GM12891 (cell line): ENCODE data around the gene BANK1. TPM values are rescaled to one million over a fixed set of nuclear protein-coding genes. Genes with fewer than 3 reads are reported as not detected.

ENCODE experiments used
- DNase-seq: peaks from one replicate; pipeline ENCODE4 v3.0.0; 2011; ENCODE audit warnings: low spot score; ENCODE audit not compliant: insufficient read length
- FAIRE-seq: peaks from 2 replicates; lab custom pipeline; 2011; peaks lifted over from hg19 to GRCh38; lab: Jason Lieb, UNC
- PAX5 ChIP-seq: IDR thresholded peaks from 2 replicates; pipeline ENCODE4 v1.6.1; 2011; ENCODE audit warnings: low read length, moderate library complexity, mild to moderate bottlenecking; ENCODE audit not compliant: insufficient read depth, severe bottlenecking
- POLR2A ChIP-seq: IDR thresholded peaks from 2 replicates; pipeline ENCODE4 v1.6.1; 2011; ENCODE audit warnings: low read depth, low read length, control low read depth
- POLR2AphosphoS5 ChIP-seq: IDR thresholded peaks from 2 replicates; pipeline ENCODE4 v1.6.1; 2011; ENCODE audit warnings: low read depth, low read length, control low read depth
- POU2F2 ChIP-seq: IDR thresholded peaks from 2 replicates; pipeline ENCODE4 v1.6.1; 2011; ENCODE audit warnings: low read depth, mild to moderate bottlenecking, control low read depth, low read length, moderate library complexity
- SPI1 ChIP-seq: IDR thresholded peaks from 2 replicates; pipeline ENCODE4 v1.6.1; 2011; ENCODE audit warnings: low read depth, low read length, control low read depth
- TAF1 ChIP-seq: IDR thresholded peaks from 2 replicates; pipeline ENCODE4 v1.6.1; 2011; ENCODE audit warnings: low read depth, low read length, control low read depth
- polyA plus RNA-seq: library from polyadenylated mRNA; unstranded; fragments of >200 nt; gene quantifications from one replicate; pipeline ENCODE4 v1.2.1, GENCODE V29; 2012; ENCODE audit warnings: low read depth, missing spikeins, inconsistent platforms; ENCODE audit not compliant: missing spikeins

BANK1 gene, protein sequence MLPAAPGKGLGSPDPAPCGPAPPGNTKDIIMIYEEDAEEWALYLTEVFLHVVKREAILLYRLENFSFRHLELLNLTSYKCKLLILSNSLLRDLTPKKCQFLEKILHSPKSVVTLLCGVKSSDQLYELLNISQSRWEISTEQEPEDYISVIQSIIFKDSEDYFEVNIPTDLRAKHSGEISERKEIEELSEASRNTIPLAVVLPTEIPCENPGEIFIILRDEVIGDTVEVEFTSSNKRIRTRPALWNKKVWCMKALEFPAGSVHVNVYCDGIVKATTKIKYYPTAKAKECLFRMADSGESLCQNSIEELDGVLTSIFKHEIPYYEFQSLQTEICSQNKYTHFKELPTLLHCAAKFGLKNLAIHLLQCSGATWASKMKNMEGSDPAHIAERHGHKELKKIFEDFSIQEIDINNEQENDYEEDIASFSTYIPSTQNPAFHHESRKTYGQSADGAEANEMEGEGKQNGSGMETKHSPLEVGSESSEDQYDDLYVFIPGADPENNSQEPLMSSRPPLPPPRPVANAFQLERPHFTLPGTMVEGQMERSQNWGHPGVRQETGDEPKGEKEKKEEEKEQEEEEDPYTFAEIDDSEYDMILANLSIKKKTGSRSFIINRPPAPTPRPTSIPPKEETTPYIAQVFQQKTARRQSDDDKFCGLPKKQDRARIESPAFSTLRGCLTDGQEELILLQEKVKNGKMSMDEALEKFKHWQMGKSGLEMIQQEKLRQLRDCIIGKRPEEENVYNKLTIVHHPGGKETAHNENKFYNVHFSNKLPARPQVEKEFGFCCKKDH
- polyA plus RNA-seq: 14.4 TPM

DNA sequence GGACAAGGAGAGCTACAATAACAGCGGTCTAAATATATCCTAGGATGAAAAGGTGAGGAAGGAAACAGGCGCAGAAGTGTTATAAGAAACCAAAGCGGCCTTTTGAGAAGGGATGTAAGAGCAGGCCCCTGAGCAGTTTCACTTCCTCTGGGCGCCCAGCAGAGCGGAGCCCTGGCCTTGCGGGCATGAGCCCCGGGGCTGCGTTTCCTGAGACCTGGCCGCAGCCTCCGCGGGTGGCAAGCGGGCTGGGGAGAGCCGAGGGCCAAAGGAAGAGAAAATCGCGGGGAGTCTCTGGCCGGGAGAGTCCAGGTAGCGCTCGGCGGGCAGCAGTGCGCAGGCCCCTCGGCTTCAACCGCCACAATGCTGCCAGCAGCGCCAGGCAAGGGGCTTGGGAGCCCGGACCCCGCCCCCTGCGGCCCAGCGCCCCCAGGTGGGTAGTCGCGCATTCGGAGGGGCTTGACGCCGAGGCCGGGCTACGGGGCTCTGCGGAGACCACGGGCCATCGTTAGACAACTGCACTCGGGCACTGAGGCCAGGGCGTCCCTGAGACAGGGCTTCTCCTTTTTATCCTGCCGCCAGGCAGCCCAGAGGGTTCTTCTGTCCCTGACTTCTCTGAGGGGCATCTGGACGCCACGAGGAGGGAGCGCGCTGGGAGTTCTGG, at the start of gene BANK1:
Gene BANK1 (plus strand): TSS at position 210 of the 661 bp plus-strand sequence. CDS start 151 bp downstream, at position 361.
- FAIRE-seq (peak; percentile 92), DNase-seq (peak; percentile 70)
- TF ChIP-seq POU2F2: peak; percentile 61; the same call in 1 of the 2 replicates
- TF ChIP-seq POLR2A: peak; percentile 61; the same call in 1 of the 2 replicates
- TF ChIP-seq PAX5: peak; percentile 100
- TF ChIP-seq SPI1: peak; percentile 100
- no peak; the same call in 1 of the 2 replicates for TF ChIP-seq TAF1
- TF ChIP-seq POLR2AphosphoS5: no peak

DNA sequence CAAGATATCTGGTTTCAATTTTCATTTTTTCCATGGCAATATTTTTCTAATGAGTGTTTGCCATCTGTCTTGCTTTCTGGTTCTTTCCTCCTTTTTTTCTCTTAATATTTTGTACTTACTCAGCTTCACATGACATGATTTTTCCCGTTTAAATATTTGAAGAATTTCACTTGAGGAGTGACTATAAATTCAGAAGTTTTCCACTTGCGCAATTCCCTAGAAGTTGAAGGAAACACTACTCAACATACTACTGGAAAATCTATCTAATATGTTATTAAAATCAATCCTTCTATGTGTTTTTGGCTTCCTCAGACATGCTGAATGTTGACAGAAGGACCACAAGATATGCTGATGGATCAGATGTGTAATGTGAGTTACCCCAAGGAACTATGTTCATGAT, 36.8 kb upstream of the BANK1 start:
- no peak for DNase-seq
- TF ChIP-seq POLR2A: no peak
- TF ChIP-seq TAF1: no peak
- TF ChIP-seq POU2F2: no peak
- no peak for TF ChIP-seq POLR2AphosphoS5
- no peak for TF ChIP-seq SPI1
- TF ChIP-seq PAX5: no peak
- FAIRE-seq: no peak

DNA sequence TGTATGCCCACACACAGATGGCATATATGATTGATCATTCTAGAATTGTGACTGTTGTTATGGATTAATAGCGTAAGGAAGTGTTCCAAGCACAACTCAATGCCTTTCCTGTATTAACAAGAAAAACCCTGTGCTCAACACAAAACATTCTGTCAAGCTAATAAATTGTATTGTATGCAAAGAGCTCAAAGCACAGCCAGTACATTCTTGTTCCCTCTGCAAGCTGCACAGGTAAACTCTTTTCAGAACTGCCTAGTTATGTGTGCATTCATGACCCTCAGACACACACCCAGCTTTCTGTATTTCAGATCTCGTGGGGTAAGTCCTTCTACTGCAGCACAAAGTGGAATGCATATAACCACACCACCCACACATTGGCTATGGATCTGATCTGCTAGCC, 34.3 kb upstream of the BANK1 start:
- DNase-seq (no peak), FAIRE-seq (no peak)
- TF ChIP-seq POLR2A: no peak
- TF ChIP-seq POU2F2: no peak
- TF ChIP-seq PAX5: no peak
- TF ChIP-seq POLR2AphosphoS5: no peak

DNA sequence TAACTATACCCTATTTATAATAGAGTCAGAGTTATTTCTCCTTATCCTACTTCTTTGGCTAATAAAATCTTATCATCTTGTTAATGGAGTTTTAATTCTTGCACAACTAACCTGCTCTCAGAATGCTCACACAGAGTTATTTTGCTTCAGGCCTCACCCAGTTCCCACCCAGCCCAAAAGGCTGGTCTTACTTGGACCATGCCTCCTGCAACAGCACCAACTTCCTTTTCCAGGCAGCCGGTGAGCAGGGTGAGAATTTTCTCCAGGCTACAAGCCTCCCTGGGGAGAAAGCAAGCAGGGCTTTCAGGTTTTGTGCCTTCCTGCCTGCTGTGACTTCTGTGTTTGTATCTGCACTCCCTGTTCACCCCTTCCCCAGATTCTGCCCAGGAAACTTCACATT, 29.1 kb upstream of the BANK1 start:
- DNase-seq (no peak), FAIRE-seq (no peak)
- TF ChIP-seq POLR2AphosphoS5 (no peak), TAF1 (no peak), PAX5 (no peak), POU2F2 (no peak), POLR2A (no peak), SPI1 (no peak)

DNA sequence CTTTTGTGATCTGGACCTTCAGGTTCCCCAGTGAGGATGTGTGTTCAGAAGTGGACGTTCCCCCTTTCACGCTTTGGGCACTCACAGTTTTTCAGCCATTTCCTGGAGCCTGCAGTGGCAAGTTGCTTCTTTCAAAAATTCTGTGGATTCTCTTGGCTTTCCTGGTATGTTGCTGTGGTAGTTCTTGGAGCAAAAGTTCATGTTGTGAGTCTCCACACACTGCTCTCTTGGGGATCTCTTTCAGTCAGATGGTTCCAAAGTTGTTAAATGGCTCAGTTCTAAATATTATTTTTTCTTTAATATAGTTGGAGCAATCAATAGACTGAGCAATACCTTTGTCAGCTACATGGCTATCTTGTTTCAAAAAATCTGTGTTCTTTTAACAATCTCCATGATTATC, 28.5 kb upstream of the BANK1 start:
- FAIRE-seq: no peak
- no peak for DNase-seq
- TF ChIP-seq SPI1: no peak
- TF ChIP-seq POLR2A: no peak
- TF ChIP-seq POLR2AphosphoS5: no peak
- TF ChIP-seq TAF1: no peak
- no peak for TF ChIP-seq POU2F2

DNA sequence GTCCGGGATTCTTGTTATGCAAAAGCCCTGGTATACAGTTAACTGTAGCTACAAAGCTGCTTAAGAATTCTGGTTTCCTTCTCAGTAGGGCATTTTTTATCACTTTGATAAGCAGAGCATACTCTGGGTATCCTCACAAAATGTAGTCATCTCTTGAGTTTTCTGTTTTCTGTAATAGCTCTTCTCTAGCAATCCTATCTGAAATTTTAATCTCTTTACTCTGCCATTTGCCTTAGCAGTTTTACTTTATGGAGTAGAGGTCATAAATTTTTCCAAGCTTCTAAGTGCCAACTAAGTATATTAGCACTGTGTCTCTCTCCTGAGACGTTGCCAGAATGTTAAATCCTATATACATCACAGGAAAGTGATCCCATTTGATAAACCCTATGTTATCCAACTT, 28.0 kb upstream of the BANK1 start:
- TF ChIP-seq SPI1: no peak
- TF ChIP-seq TAF1: no peak
- no peak for TF ChIP-seq POLR2A
- DNase-seq (no peak), FAIRE-seq (no peak)

DNA sequence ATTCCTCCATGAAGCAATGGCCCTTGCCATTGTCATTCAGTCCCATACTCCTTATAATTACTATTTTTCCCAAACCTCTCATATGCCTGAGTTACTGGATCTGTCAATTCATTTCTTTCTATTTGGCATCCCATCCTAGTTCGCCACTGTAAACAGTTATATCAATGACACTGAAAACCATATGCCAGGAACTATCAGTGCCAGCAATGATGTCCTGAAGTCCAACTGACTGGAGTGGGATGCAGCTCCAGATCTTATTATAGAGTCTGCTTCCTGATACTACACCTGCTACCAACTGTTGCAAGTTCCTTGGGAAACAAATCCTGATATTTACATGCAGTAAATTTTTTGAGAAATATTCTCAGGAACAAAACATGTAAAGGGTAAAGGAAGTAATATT, 27.0 kb upstream of the BANK1 start:
- TF ChIP-seq POLR2A (no peak), POLR2AphosphoS5 (no peak), SPI1 (no peak), POU2F2 (no peak), TAF1 (no peak), PAX5 (no peak)
- no peak for DNase-seq
- FAIRE-seq: no peak

DNA sequence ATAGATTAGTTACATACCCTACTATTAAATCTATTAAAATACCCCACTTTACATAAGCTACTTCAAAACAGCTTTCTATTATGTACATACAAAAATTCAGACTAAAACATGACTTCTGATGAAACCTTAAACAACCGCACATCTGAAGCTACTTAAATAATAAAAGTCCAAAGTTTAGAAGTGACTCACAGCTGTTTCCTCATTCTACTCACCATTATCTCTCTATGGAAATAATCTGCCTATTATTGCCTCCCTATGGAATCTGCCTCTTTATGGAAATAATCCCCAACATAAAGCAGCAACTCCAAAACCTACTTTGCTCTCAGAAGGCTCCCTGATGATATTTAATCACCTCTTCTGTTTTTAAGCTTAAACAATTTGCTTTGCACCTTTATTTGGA, 15.7 kb upstream of the BANK1 start:
- DNase-seq: no peak
- TF ChIP-seq POLR2AphosphoS5 (no peak), SPI1 (no peak), POU2F2 (no peak), POLR2A (no peak), TAF1 (no peak), PAX5 (no peak)
- no peak for FAIRE-seq

DNA sequence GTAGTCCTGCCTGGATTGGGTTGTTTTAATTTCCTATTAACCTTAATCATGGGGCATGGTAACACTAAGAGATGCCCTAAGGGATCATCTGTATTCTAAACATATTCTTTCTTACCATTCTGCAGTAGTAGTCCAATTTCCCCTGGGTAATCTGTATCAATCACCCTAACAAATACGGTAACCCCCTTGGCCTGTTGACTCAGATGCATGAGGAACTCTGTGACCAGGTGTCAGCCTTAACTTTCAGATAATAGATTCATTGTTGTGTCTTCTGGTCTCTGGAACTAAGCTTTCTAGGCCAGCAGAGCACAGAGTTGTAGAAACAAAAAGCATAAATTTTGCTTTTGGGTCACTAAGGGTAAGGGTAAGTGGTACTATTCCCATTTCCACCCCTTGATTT, 13.1 kb upstream of the BANK1 start:
- TF ChIP-seq TAF1 (no peak), POU2F2 (no peak)
- FAIRE-seq: no peak
- no peak for DNase-seq
